GM21529 (cell line): ENCODE data around the gene SNAP29.
"Not testable (repeated sequence)": the region's sequence is repeated elsewhere in the genome, so short reads cannot be mapped to it uniquely, and the experiment has no call there.

Source experiments
- ATAC-seq: cut with Tn5 transposase; IDR thresholded peaks from one replicate; pipeline ENCODE4 v1.9.1; 2021; ENCODE audit not compliant: unreplicated experiment

The SNAP29 gene

GRCh38 chr22:20899827-20900423 lies 41.1 kb downstream of the SNAP29 start:
- no peak for ATAC-seq

GRCh38 chr22:20901093-20902033 lies 42.6 kb downstream of the SNAP29 start:
- ATAC-seq, result not testable (repeated sequence)

DNA sequence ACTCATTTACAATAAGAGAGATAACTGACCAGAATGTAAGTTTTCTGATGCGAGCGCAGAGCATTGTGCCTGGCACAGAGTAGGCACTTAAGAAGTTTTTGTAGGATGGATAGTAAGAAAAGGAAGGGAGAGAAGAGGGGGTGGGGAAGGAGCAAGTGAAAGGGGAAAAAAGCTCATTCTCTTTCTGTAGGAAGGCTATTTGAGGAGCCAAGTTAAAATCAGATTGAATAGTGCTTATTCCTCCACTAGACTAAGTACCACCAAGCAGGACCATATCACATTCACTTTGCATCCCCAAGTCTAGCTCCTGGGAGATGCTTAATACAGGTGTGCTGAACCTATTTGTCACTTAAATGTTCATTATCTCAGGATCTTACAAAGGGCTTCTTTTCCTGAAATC lies 44.3 kb downstream of the SNAP29 start:
- ATAC-seq, result no peak

- no peak for ATAC-seq
Observed at GRCh38 chr22:20904008-20904979, 45.5 kb downstream of the SNAP29 start.

DNA sequence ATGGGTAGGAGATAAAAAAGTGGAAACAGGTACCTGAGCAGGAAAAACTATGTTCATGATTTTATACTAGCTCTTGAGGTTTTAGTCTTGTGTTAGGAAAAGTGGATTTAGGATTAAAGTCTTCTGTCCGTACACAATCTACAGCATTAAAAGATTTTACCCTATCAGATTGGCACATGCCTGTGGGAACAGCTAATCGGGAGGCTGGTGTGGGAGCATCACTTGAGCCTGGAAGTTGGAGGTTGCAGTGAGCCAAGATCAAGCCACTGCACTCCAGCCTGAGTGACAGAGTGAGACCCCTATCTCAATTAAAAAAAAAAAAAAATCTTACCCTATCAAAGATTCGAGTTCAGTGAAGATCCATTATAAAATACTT lies 46.2 kb downstream of the SNAP29 start:
- no peak for ATAC-seq

GRCh38 chr22:20905415-20906386 lies 46.9 kb downstream of the SNAP29 start:
- ATAC-seq, result no peak

- no peak for ATAC-seq
Observed at GRCh38 chr22:20906387-20906767, 47.6 kb downstream of the SNAP29 start.

- ATAC-seq, result not testable (repeated sequence)
Observed at GRCh38 chr22:20908717-20909116, 49.9 kb downstream of the SNAP29 start.

GRCh38 chr22:20909543-20910303 lies 50.9 kb downstream of the SNAP29 start:
- ATAC-seq, result no peak

DNA sequence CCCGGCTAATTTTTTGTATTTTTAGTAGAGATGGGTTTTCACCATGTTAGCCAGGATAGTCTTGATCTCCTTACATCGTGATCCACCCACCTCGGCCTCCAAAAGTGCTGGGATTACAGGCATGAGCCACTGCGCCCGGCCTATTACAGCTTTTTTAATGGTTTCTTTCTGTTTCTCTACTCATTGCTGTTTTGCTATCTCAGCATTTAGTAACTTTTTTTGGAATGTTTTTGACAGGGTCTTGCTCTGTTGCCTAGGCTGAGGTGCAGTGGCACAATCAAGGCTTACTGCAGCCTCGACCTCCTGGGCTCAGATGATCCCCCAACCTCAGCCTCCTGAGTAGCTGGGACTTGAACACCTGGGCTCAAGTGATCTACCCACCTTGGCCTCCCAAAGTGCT lies 53.7 kb downstream of the SNAP29 start:
- no peak for ATAC-seq

- ATAC-seq, result peak; percentile 91
Observed at GRCh38 chr22:20916916-20917810, 58.4 kb downstream of the SNAP29 start, which contains the start of gene CRKL. Gene CRKL, plus strand, starts transcription at chr22:20917407. Its CDS starts 528 bp downstream, at chr22:20917935.

GRCh38 chr22:20918663-20919218 lies 59.9 kb downstream of the SNAP29 start:
- no peak for ATAC-seq

DNA sequence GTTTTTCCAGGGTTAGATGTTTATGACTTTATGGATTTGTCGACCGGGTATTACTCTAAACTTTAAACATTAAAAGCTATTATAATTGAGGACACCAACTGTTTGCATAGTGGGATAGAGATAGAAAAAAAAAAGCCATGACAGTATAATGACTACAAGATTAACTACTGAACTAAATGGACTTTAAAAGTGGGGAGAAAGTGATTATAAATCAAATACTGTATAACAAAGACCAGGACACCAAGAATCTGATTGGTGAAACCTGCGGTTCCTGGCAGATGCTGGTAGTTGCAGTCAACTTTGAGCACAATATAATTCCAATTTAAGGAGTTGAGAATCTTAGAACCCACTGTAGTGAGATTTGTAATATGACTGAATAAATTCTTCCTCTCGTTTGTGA lies 60.9 kb downstream of the SNAP29 start:
- ATAC-seq, result no peak

GRCh38 chr22:20920881-20921203 lies 62.0 kb downstream of the SNAP29 start:
- ATAC-seq, result no peak

- ATAC-seq, result no peak
Observed at GRCh38 chr22:20922141-20922751, 63.4 kb downstream of the SNAP29 start.

- no peak for ATAC-seq
Observed at GRCh38 chr22:20926243-20926642, 67.4 kb downstream of the SNAP29 start.

DNA sequence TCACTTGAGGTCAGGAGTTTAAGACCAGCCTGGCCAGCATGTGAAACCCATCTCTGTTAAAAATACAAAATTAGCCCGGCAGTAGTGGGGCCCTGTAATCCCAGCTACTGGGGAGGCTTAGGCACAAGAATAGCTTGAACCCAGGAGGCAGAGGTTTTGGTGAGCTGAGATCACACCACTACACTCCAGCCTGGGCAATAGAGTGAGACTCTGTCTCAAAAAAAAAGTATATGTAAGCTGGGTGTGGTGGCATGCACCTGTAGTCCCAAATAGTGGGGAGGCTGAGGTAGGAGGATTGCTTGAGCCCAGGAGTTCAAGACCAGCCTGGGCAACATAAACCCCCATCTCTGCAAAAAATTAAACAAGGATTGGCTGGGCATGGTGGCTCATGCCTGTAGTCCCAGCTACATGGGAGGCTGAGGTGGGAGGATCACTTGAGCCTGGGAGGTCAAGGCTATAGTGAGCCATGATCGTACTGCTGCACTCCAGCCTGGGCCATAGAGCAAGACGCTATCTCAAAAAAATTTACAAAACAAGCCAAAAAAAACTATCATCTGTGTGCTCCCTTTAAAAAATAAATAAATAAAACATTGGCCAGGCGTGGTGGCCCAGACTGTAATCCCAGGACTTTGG lies 69.2 kb downstream of the SNAP29 start:
- ATAC-seq, result no peak
